A673 (cell line): ENCODE measurements around the gene NOPCHAP1. TPM values are rescaled to one million over a fixed set of nuclear protein-coding genes. Genes with fewer than 3 reads are reported as not detected.

ENCODE experiments used
- BruUV-seq: library from RNA; stranded (reverse); fragments of 400-500 nt; replicated peaks from 2 replicates; lab custom pipeline; 2021; lab: Mats Ljungman, UMichigan
- CTCF ChIA-PET: fragments of 300-600 bp; sonication (Branson Sonifier 250); formaldehyde crosslinking; loops from one replicate; lab custom pipeline; 2022; ENCODE audit warnings: antibody characterized with exemption; lab: Charles Lee
- POLR2A ChIA-PET: fragments of 300-600 bp; sonication (Branson Sonifier 250); formaldehyde crosslinking; loops from one replicate; lab custom pipeline; 2022; ENCODE audit warnings: antibody characterized with exemption; ENCODE audit not compliant: low non-redundant PET; lab: Charles Lee
- DNase-seq: peaks from one replicate; pipeline ENCODE4 v3.0.0-alpha.2; 2015; ENCODE audit warnings: low spot score
- H3K27ac ChIP-seq: fragments of 200-600 bp; sonication (generic); 2 replicates; pipeline ENCODE4 v1.5.1; 2016; ENCODE audit warnings: mixed run types, low read depth, mild to moderate bottlenecking, mixed read lengths, antibody characterized with exemption, low read length; ENCODE audit not compliant: poor library complexity, severe bottlenecking
- H3K27me3 ChIP-seq: fragments of 200-600 bp; sonication (generic); replicated peaks from 2 replicates; pipeline ENCODE4 v1.6.1; 2017; ENCODE audit warnings: mixed run types, low read depth, mild to moderate bottlenecking, mixed read lengths, antibody characterized with exemption, low read length; ENCODE audit not compliant: insufficient read depth, poor library complexity
- H3K36me3 ChIP-seq: fragments of 200-600 bp; sonication (generic); 2 replicates; pipeline ENCODE4 v1.6.1; 2016; ENCODE audit warnings: mixed run types, mild to moderate bottlenecking, mixed read lengths, antibody characterized with exemption, low read length; ENCODE audit not compliant: insufficient read depth, poor library complexity, severe bottlenecking
- H3K4me1 ChIP-seq: fragments of 200-600 bp; sonication (generic); 2 replicates; pipeline ENCODE4 v1.6.1; 2017; ENCODE audit warnings: mixed run types, mild to moderate bottlenecking, mixed read lengths, antibody characterized with exemption, low read length; ENCODE audit not compliant: insufficient read depth, poor library complexity, severe bottlenecking
- H3K4me3 ChIP-seq: fragments of 200-600 bp; sonication (generic); 2 replicates; pipeline ENCODE4 v1.5.1; 2016; ENCODE audit warnings: low read depth, mixed run types, mild to moderate bottlenecking, mixed read lengths, low read length; ENCODE audit not compliant: poor library complexity, severe bottlenecking
- H3K9me3 ChIP-seq: fragments of 200-600 bp; sonication (generic); 2 replicates; pipeline ENCODE4 v1.6.1; 2016; ENCODE audit warnings: mixed run types, low read depth, mild to moderate bottlenecking, mixed read lengths, antibody characterized with exemption, low read length; ENCODE audit not compliant: poor library complexity, severe bottlenecking
- CTCF ChIP-seq: fragments of 300-800, 200-600 bp; sonication (generic); conservative IDR thresholded peaks from 2 replicates; pipeline ENCODE4 v1.5.1; 2017; ENCODE audit warnings: low read depth, mild to moderate bottlenecking, antibody characterized with exemption, low read length, moderate library complexity, mixed read lengths
- EZH2 ChIP-seq: fragments of 200-600 bp; sonication (generic); IDR thresholded peaks from 2 replicates; pipeline ENCODE4 v1.6.1; 2017; ENCODE audit warnings: borderline replicate concordance, low read depth, mild to moderate bottlenecking, mixed read lengths, antibody characterized with exemption, low read length; ENCODE audit not compliant: poor library complexity, severe bottlenecking
- intact Hi-C: fragments of 100-400 bp; cut with micrococcal nuclease; formaldehyde crosslinking; loops from one replicate; pipeline ENCODE4 v1.10.0; 2022; ENCODE audit not compliant: unreplicated experiment
- total RNA-seq: library from RNA; stranded (reverse); gene quantifications from 2 replicates; pipeline ENCODE4 v1.2.3, GENCODE V29; 2021

The NOPCHAP1 gene
- total RNA-seq, 1 experiment from 2014 or later = 32.5 TPM

GRCh38 chr12:105030820-105031807 lies 45.0 kb downstream of the NOPCHAP1 start:
- Histone ChIP-seq H3K4me1 (no peaks in the 10 kb centered on the region), H3K4me3 (no peak overlapping the region), H3K27ac (no peak overlapping the region), H3K27me3 (no peaks in the 10 kb centered on the region), H3K36me3 (no peaks in the 10 kb centered on the region), H3K9me3 (no peaks in the 10 kb centered on the region)
- CTCF ChIA-PET = no interaction called here
- POLR2A ChIA-PET = no interaction called here
- no TSS peak for BruUV-seq
- no peak for DNase-seq
- intact Hi-C loops = no loop called here
- TF ChIP-seq CTCF (no peak), EZH2 (no peak)

GRCh38 chr12:105032703-105033357 lies 46.7 kb downstream of the NOPCHAP1 start:
- POLR2A ChIA-PET = no interaction called here
- no peak for TF ChIP-seq EZH2
- TF ChIP-seq CTCF = no peak
- no TSS peak for BruUV-seq
- Histone ChIP-seq H3K36me3 (no peaks in the 10 kb centered on the region), H3K9me3 (no peaks in the 10 kb centered on the region), H3K4me1 (no peaks in the 10 kb centered on the region), H3K27me3 (no peaks in the 10 kb centered on the region), H3K27ac (no peak overlapping the region), H3K4me3 (no peak overlapping the region)
- DNase-seq = no peak
- intact Hi-C loops = no loop called here
- CTCF ChIA-PET = no interaction called here

GRCh38 chr12:105033851-105034250 lies 47.7 kb downstream of the NOPCHAP1 start:
- no peak overlapping the region for H3K27ac ChIP-seq
- no peaks in the 10 kb centered on the region for H3K27me3 ChIP-seq
- no TSS peak for BruUV-seq
- no peaks in the 10 kb centered on the region for H3K9me3 ChIP-seq
- DNase-seq = no peak
- intact Hi-C loops = no loop called here
- no peaks in the 10 kb centered on the region for H3K4me1 ChIP-seq
- H3K4me3 ChIP-seq = no peak overlapping the region
- no peaks in the 10 kb centered on the region for H3K36me3 ChIP-seq
- POLR2A ChIA-PET = no interaction called here
- CTCF ChIA-PET = no interaction called here
- TF ChIP-seq CTCF (no peak), EZH2 (no peak)

Other genes with a start within 250 kb of the NOPCHAP1 start
- gene SLC41A2, start 28.0 kb upstream of the NOPCHAP1 start, total RNA-seq = 0.24 and 0.35 TPM in 2 replicates
- gene ALDH1L2, start 98.1 kb downstream of the NOPCHAP1 start, total RNA-seq = 3.4 and 4.9 TPM in 2 replicates
- 37.0 and 39.1 TPM in 2 replicates for gene WASHC4, start 121.4 kb downstream of the NOPCHAP1 start, total RNA-seq
- 26.7 and 33.7 TPM in 2 replicates for gene APPL2, start 249.9 kb downstream of the NOPCHAP1 start, total RNA-seq